ENCODE results near the gene DMBX1.

GRCh38 chr1:46455951-46456350 is 33.7 kb upstream of the DMBX1 start:
- TF ChIP-seq POLR2A (IDR thresholded peaks at IDR 0.05; ENCODE audit: low read length) (no peak), GATA1 (IDR thresholded peaks at IDR 0.05; ENCODE audit: low read depth, low read length) (no peak)
